Small intestine (tissue), 7 donors: Measurements from ENCODE around the gene LIPT2. TPM values are rescaled to one million over a fixed set of nuclear protein-coding genes. Genes with fewer than 3 reads are reported as not detected.

Source experiments
- DNase-seq, 2 donors: peaks; one replicate each; pipeline versions ENCODE4 v3.0.0 to v3.0.0-alpha.2; 2013
- FAIRE-seq: peaks from 2 replicates; lab custom pipeline; 2012; peaks lifted over from hg19 to GRCh38; lab: Jason Lieb, UNC
- H3K27ac ChIP-seq, 3 donors: one replicate each; pipeline ENCODE4 v1.5.1; 2013; ENCODE audit warnings: low read length in 2 of 3, mild to moderate bottlenecking in 2 of 3, control low read depth in 1 of 3, inconsistent platforms in 1 of 3, low read depth in 1 of 3, moderate library complexity in 1 of 3
- H3K27me3 ChIP-seq, 3 donors: one replicate each; pipeline ENCODE4 v1.6.1; 2013; ENCODE audit warnings: low read length in 3 of 3, inconsistent platforms in 1 of 3; ENCODE audit not compliant: control insufficient read depth in 3 of 3, insufficient read depth in 3 of 3
- H3K36me3 ChIP-seq, 3 donors: one replicate each; pipeline ENCODE4 v1.6.1; 2013; ENCODE audit warnings: low read length in 3 of 3, inconsistent platforms in 1 of 3, low read depth in 1 of 3, mild to moderate bottlenecking in 1 of 3, moderate library complexity in 1 of 3; ENCODE audit not compliant: control insufficient read depth in 3 of 3, insufficient read depth in 2 of 3
- H3K4me1 ChIP-seq, 3 donors: one replicate each; pipeline ENCODE4 v1.6.1; 2013; ENCODE audit warnings: low read length in 2 of 3, inconsistent platforms in 1 of 3, low read depth in 1 of 3, mild to moderate bottlenecking in 1 of 3, moderate library complexity in 1 of 3; ENCODE audit not compliant: control insufficient read depth in 3 of 3, insufficient read depth in 2 of 3
- H3K4me3 ChIP-seq, 3 donors: one replicate each; pipeline ENCODE4 v1.5.1; 2013; ENCODE audit warnings: low read length in 3 of 3, control low read depth in 1 of 3, inconsistent platforms in 1 of 3, low read depth in 1 of 3, mild to moderate bottlenecking in 1 of 3, moderate library complexity in 1 of 3
- H3K9me3 ChIP-seq, 2 donors: one replicate each; pipeline ENCODE4 v1.6.1; 2013; ENCODE audit warnings: low read depth in 1 of 2, low read length in 1 of 2; ENCODE audit not compliant: control insufficient read depth in 2 of 2, insufficient read depth in 1 of 2
- WGBS, 3 donors: extraction: QIAGEN DNeasy Blood & Tissue Kit; methylation state at CpG; one replicate each; pipeline ENCODE4 v1.1.7; 2013; 5-methylcytosine and 5-hydroxymethylcytosine counted together
- polyA plus RNA-seq, 4 donors: library from polyadenylated mRNA; stranded (reverse) in 3 of 4; unstranded in 1 of 4; fragments of 200-250 nt in 3 of 4; fragments of 120-200 nt in 1 of 4; gene quantifications; one replicate each; pipeline versions ENCODE4 v1.2.1 to v1.2.3, GENCODE V29; 2013
- donor health status: healthy with polysubstance abuse.
- donor health status: control.
- donor health status: control.
- donor health status: Bipolar disorder and iron deficiency.
- donor health status: healthy.

Gene LIPT2
- polyA plus RNA-seq, 4 donors, result 4.9 to 11.1 (median 7.6) TPM

DNA sequence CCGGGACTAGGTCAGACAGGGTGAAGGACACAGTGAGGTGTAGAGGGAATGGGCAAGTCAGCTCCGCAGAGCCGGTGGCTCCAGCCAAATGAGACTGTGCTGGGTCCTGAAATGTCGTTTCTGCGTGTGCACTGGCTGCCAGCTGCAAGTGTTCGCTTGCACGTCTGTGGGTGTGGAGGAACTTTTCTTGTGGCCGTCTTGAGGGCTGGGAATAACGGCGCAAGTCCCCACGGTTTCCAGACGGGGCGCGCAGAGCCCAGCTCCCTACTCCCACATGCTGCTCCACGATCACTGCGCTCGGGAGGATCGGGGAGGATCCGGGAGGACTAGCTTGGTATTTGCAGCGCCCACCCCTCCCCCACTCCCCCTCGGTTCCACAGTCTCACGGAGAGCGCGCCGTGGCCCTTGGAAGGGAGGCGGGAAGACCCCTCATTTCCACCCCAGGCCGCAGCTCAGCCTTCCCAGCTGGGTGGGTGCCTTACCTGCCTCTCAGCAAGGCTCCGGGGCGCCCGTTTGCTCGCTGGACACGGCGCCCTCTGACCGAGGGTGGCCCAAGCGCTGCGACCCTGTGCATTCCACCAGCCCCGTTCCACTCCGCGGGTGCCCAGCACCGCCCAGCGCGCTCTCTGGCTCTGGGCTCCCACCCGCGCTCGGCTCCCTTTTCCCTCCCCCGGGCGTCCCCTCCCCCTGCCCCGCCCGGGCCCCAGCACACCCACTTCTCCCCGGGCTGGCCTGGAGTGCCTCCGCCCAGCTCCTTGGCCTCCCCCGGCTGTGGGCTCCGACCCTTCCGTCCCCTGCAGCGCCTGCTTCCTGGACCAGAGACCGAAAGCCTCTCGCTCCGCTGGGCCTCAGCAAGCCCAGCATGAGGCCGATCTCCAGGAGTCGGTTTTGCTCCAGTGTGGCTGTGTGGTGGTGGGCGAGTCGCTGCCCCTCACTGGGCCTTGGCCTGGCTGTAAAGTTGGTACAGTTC lies 26.3 kb downstream of the LIPT2 start, which contains the start of gene KCNE3:
TSS of gene KCNE3 (minus strand) at position 634 of the 970 bp plus-strand sequence. CDS start 9,986 bp downstream, outside the sequence.
- no peak for FAIRE-seq
- peaks cover 0 to 17% (median 0%) of the 10 kb centered on the region in 3 donors for H3K36me3 ChIP-seq
- 3 to 5% (median 3%) methylated on average over 47 to 62 of the region's 62 CpGs for WGBS, 3 donors

DNA sequence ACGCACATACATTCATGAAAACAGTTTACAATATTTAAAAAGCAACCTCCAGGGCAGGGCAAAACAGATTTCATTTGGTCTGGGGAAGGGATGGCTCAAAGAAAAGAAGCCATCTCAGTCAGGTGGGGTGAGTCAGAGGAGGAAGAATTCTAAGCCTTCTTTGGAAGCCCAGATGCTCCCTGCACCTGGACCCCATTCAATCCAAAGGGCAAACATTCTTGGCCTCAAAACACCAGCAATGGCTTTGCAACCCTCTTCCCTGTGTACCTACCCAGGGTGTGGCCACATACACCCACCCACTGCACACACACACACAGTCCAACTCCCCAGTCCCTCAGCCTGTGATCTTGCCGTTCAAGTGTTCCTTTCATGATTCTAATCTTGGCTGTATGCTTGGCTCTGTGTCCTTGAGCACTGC lies 28.2 kb downstream of the LIPT2 start:
- peak; percentile 83 to 96 for DNase-seq
- no peak overlapping the region for H3K4me3 ChIP-seq
- no peaks in the 10 kb centered on the region for H3K9me3 ChIP-seq
- H3K36me3 ChIP-seq, result peaks cover 0 to 31% (median 0%) of the 10 kb centered on the region in 3 donors
- H3K27me3 ChIP-seq, result no peaks in the 10 kb centered on the region
- H3K4me1 ChIP-seq, result peaks cover 0 to 62% (median 10%) of the 10 kb centered on the region in 3 donors
- 25 to 42% (median 31%) methylated on average over 2 of the region's 2 CpGs for WGBS, 3 donors
- FAIRE-seq, result no peak
- peak overlapping the region in 2 of 3 donors; percentile 86 to 87 for H3K27ac ChIP-seq

More for the DNA sequence above, 26.3 kb downstream of the LIPT2 start, which contains the start of gene KCNE3:
- peak within 1 kb of the TSS; percentile 49 to 73 (median 65) for H3K4me3 ChIP-seq
- no peaks in the 10 kb centered on the region for H3K9me3 ChIP-seq
- H3K4me1 ChIP-seq, result peaks cover 0 to 45% (median 10%) of the 10 kb centered on the region in 3 donors
- DNase-seq, result peak; percentile 70 to 82
- no peaks in the 10 kb centered on the region for H3K27me3 ChIP-seq
- H3K27ac ChIP-seq, result peak within 1 kb of the TSS; percentile 52 to 87 (median 86)

DNA sequence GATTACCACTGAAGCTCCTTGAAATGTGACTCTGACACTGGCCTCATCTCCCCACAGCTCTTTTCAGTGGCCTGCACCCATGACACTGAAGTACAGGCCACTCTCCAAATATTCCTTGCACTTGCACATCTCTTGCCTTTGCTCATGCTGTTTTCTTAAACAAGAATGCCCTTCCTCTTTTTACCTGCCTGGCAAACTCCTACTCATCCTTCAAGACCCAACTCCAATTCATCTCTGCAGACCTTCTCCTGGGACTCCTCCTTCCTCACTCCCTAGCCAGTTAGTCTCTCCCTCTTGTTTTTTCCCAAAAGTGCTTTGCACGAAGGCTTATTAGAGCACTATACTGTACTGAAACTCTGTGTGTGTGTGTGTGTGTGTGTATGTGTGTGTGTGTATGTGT lies 28.8 kb downstream of the LIPT2 start:
- FAIRE-seq, result no peak
- 28 to 63% (median 57%) methylated on average over 1 of the region's 1 CpG for WGBS, 3 donors

DNA sequence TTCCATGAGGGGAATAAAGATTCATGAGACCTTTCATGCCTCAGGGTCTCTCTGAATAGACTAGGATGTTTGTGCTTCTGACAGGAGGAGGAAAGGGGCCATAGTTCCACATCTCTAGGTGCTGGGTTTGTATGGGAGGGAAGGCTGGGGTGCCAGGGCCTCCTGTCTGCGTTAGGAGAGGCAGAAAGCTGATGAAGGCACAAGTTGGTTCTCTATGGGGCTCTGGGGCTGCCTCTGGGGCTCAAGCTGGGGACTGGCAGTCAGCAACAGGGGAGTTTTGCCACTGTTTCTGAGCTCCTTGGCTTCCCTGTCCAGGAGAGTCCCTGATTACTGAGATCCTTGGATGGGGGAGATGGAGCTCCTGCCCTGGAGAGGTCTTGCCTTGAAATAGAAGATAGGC lies 30.3 kb downstream of the LIPT2 start:
- H3K9me3 ChIP-seq, result no peaks in the 10 kb centered on the region
- peaks cover 0 to 60% (median 10%) of the 10 kb centered on the region in 3 donors for H3K4me1 ChIP-seq
- no peaks in the 10 kb centered on the region for H3K27me3 ChIP-seq
- 44 to 61% (median 57%) methylated on average over 1 of the region's 1 CpG for WGBS, 3 donors
- no peak overlapping the region for H3K4me3 ChIP-seq
- FAIRE-seq (no peak), DNase-seq (no peak)
- peaks cover 0 to 48% (median 0%) of the 10 kb centered on the region in 3 donors for H3K36me3 ChIP-seq
- H3K27ac ChIP-seq, result peak overlapping the region in 1 of 3 donors; percentile 17

More for the DNA sequence above, 28.8 kb downstream of the LIPT2 start:
- peak overlapping the region; percentile 9 to 86 (median 12) for H3K27ac ChIP-seq
- peaks cover 0 to 62% (median 10%) of the 10 kb centered on the region in 3 donors for H3K4me1 ChIP-seq
- H3K9me3 ChIP-seq, result no peaks in the 10 kb centered on the region
- no peaks in the 10 kb centered on the region for H3K27me3 ChIP-seq
- no peak for DNase-seq
- peak overlapping the region in 1 of 3 donors; percentile 6 for H3K4me3 ChIP-seq
- peaks cover 0 to 35% (median 0%) of the 10 kb centered on the region in 3 donors for H3K36me3 ChIP-seq

DNA sequence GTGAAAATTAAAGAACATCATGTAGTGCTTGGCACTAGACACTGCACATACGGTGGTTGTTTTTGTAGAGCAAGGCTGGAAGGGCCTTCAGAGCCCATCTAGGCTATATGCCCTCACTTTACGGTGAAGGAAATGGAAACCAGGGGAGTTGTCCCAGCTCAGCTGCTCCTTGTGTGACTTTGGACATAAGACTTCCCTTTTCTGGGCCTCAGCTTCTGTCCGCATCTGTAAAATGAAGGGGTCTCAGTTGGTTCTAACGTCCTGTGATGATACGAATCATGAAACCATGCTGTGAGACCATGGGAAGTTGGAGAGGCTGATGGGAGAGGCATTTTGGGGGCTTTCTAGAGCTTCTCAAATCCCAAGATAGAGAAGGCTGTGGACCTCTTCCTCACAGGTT lies 30.9 kb downstream of the LIPT2 start:
- Histone ChIP-seq H3K27ac (peak overlapping the region in 2 of 3 donors; percentile 63 to 69), H3K36me3 (peaks cover 0 to 51% (median 0%) of the 10 kb centered on the region in 3 donors), H3K27me3 (no peaks in the 10 kb centered on the region), H3K9me3 (no peaks in the 10 kb centered on the region), H3K4me3 (no peak overlapping the region), H3K4me1 (peaks cover 0 to 55% (median 8%) of the 10 kb centered on the region in 3 donors)
- DNase-seq (no peak), FAIRE-seq (no peak)
- 52 to 56% (median 55%) methylated on average over 5 of the region's 5 CpGs for WGBS, 3 donors

DNA sequence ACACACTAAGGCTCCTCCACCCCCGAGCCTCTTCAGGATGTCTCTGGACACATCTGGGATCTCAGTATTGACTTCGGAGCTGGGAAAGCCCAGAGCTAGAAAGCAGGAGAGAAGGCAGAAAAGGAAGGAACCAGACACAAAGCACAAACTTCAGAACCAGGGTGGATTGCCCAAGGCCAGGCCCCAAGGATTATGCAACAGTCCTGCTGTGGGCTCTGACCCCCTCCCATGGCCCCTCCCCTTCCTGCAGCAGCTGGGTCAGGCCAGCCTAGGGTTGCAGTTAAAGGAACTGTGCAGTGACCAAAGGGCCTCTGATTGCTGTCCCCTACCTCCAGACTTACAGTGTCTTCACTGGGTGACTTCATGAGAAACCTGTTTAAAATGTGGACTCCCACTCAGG lies 31.5 kb downstream of the LIPT2 start:
- Histone ChIP-seq H3K4me3 (peak overlapping the region in 1 of 3 donors; percentile 18), H3K9me3 (no peaks in the 10 kb centered on the region), H3K4me1 (peaks cover 0 to 53% (median 8%) of the 10 kb centered on the region in 3 donors), H3K27me3 (no peaks in the 10 kb centered on the region), H3K27ac (peak overlapping the region; percentile 24 to 69 (median 63)), H3K36me3 (peaks cover 3 to 56% (median 6%) of the 10 kb centered on the region in 3 donors)
- 33 to 52% (median 40%) methylated on average over 2 of the region's 2 CpGs for WGBS, 3 donors
- FAIRE-seq (no peak), DNase-seq (peak; percentile 61 to 80)

DNA sequence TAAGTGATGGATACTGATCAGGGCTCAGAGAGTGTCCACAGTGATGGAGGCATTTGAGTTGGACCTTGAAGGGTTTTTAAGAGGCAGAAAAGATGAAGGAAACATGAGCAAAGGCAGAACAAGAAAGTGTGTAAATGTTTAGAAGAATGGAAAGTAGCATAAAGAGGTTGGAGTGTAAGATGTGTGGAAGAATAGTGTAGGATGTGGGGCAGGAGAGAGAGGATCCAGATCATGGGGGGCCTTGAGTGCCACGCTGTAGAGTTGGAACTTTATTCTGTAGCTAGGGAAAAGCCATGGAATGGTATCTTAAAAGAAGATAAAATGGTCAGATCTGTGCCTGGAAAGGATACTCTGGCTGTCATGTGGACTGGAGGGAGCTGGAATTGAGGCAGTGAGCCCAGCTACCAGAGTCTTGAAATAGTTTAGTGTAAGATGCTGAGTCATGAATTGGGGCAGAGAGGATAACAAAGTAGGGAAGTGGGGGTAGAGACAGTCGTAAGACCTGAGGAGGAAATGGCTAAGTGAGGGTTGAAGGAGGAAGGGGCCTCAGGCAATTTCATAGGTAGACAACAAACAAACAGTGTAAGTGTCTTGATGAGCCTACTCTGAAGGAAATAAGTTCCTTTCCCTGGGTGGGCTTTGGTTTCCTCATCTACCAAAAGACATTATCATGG lies 32.9 kb downstream of the LIPT2 start:
- Histone ChIP-seq H3K4me1 (peaks cover 0 to 46% (median 8%) of the 10 kb centered on the region in 3 donors), H3K27ac (peak overlapping the region in 1 of 3 donors; percentile 22), H3K27me3 (no peaks in the 10 kb centered on the region), H3K4me3 (no peak overlapping the region), H3K36me3 (peaks cover 3 to 64% (median 12%) of the 10 kb centered on the region in 3 donors), H3K9me3 (no peaks in the 10 kb centered on the region)
- no peak for FAIRE-seq
- no peak for DNase-seq
- WGBS, 3 donors, result 56 to 67% (median 56%) methylated on average over 2 of the region's 2 CpGs

DNA sequence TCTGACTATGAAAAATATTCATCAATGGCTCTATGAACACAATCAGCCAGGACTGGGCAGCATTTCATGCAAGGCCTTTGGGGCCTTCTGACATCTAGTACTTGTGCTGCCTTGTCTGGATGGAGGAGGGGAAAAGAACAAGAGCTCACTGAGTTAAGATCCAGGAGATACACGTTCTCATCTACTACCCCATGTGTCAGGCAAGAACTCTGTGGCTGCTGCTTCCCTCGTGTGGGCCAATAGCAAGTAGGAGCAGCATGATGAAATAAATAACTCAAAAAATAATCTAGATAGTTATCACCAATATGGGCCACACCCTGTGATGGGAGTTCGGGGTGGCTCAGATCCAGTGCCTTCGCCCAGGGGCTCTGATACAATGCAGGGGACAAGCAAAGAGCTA lies 33.5 kb downstream of the LIPT2 start:
- DNase-seq (no peak), FAIRE-seq (no peak)
- Histone ChIP-seq H3K36me3 (peaks cover 3 to 64% (median 12%) of the 10 kb centered on the region in 3 donors), H3K4me1 (peaks cover 0 to 41% (median 8%) of the 10 kb centered on the region in 3 donors), H3K4me3 (no peak overlapping the region), H3K9me3 (no peaks in the 10 kb centered on the region), H3K27me3 (no peaks in the 10 kb centered on the region), H3K27ac (no peak overlapping the region)
- WGBS, 3 donors, result 24 to 53% (median 36%) methylated on average over 4 of the region's 4 CpGs
